PFSK-1 (cell line): Measurements from ENCODE around the gene RASA3.

Source experiments
- FOXP2 ChIP-seq: optimal IDR thresholded peaks from 2 replicates; pipeline ENCODE3; 2011; ENCODE audit warnings: borderline replicate concordance, control low read depth, inconsistent platforms; ENCODE audit not compliant: insufficient read depth; ENCODE audit errors: extremely low read length, extremely low read depth
- POLR2AphosphoS5 ChIP-seq: IDR thresholded peaks from 2 replicates; pipeline ENCODE4 v1.6.1; 2012; ENCODE audit warnings: low read depth, mild to moderate bottlenecking, control low read depth, low read length, moderate library complexity
- REST ChIP-seq, 2 experiments: IDR thresholded peaks; 2 replicates each; pipeline versions ENCODE4 v1.6.1 to v1.8.0; 2011 to 2012; ENCODE audit warnings: low read depth in 2 of 2, low read length in 2 of 2, control low read depth in 1 of 2, inconsistent platforms in 1 of 2, mild to moderate bottlenecking in 1 of 2, moderate library complexity in 1 of 2; ENCODE audit not compliant: insufficient read depth in 1 of 2
- SIN3A ChIP-seq: IDR thresholded peaks from 2 replicates; pipeline ENCODE4 v1.6.1; 2012; ENCODE audit warnings: mild to moderate bottlenecking, low read length, moderate library complexity, borderline replicate concordance; ENCODE audit not compliant: insufficient read depth
- TAF1 ChIP-seq: IDR thresholded peaks from 2 replicates; pipeline ENCODE4 v1.6.1; 2012; ENCODE audit warnings: low read length, control low read depth, borderline replicate concordance; ENCODE audit not compliant: insufficient read depth

The RASA3 gene

GRCh38 chr13:114017966-114018365 is 114.5 kb downstream of the RASA3 start:
- TF ChIP-seq REST (IDR thresholded peaks at IDR 0.05; ENCODE audit: insufficient read depth in 1 of 2, low read depth in 2 of 2, low read length in 2 of 2), result no peak
- TF ChIP-seq SIN3A, result no peak
- TF ChIP-seq FOXP2, result no peak
- TF ChIP-seq POLR2AphosphoS5, result no peak
- no peak for TF ChIP-seq TAF1

- TF ChIP-seq POLR2AphosphoS5 (no peak), TAF1 (no peak), REST (IDR thresholded peaks at IDR 0.05; ENCODE audit: insufficient read depth in 1 of 2, low read depth in 2 of 2, low read length in 2 of 2) (no peak), SIN3A (no peak), FOXP2 (no peak)
These were observed 115.3 kb downstream of the RASA3 start for GRCh38 chr13:114017028-114017630.

- TF ChIP-seq SIN3A (no peak), FOXP2 (no peak), TAF1 (no peak), REST (IDR thresholded peaks at IDR 0.05; ENCODE audit: insufficient read depth in 1 of 2, low read depth in 2 of 2, low read length in 2 of 2) (no peak), POLR2AphosphoS5 (no peak)
These were observed 115.9 kb downstream of the RASA3 start for GRCh38 chr13:114016321-114017027.

DNA sequence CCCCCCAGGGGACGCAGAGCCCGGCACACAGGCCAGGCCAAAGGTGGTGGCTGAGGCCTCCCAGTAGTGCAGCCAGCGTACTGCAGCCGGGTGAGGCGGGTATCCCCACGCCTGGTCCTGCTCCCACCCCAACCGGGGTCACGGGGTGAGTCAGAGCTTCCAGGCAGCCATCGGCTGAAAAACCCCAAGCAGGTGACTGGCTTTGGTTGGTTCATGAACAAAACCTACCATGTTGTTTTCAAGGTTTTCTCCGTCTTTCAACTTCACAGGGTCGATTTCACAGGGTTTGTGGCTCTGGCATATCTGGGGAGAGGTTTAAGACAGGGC is 116.5 kb downstream of the RASA3 start:
- TF ChIP-seq REST (IDR thresholded peaks at IDR 0.05; ENCODE audit: insufficient read depth in 1 of 2, low read depth in 2 of 2, low read length in 2 of 2), result no peak
- no peak for TF ChIP-seq SIN3A
- TF ChIP-seq FOXP2, result no peak
- TF ChIP-seq POLR2AphosphoS5, result no peak
- TF ChIP-seq TAF1, result no peak
